NCI-H1930 (cell line): ENCODE measurements around the gene KXD1.
A peak's percentile ranks its signal among the peaks of the same experiment; 100 is the strongest.
"Not testable (repeated sequence)": the region's sequence is repeated elsewhere in the genome, so short reads cannot be mapped to it uniquely, and the experiment has no call there.

ENCODE experiments used
- DNase-seq, 2 experiments: peaks; one replicate each; lab custom pipeline; 2025; lab: John Stamatoyannopoulos, UW

The KXD1 gene

DNA sequence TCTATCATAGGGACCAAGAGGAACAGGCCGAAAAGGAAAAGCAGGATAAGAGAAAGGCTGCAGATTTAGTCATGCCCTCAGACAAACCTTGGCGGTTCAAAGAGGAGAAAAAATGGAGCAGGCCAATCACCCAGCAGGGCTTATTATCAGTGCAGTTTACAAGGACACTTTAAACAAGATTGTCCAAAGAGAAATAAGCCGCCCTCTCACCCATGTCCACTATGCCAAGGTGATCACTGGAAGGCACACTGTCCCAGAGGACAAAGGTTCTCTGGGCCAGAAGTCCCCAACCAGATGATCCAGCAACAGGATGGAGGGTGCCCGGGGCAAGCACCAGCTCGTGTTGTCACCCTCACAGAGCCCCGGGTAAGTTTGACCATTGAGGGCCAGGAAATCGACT lies 22.6 kb downstream of the KXD1 start:
- no peak for DNase-seq

DNA sequence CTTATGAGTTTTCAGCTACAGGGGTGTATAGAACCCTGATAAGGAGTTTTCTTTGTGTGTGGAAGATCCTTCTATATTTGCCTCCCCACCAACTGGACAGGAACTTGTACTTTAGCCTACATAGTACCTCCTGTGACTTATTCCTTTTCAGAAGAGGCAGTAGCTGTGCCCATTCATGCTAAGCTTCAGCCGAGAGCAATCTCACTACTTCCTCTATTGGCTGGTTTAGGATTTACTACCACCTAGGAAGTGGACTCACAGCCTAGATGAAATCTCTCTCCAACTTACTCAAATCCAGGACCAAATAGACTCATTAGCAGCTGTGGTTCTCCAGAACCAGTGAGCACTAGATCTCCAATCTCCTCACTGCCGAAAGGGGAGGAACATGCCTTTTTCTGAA lies 28.6 kb downstream of the KXD1 start:
- DNase-seq = no peak

GRCh38 chr19:18587561-18587960 lies 29.9 kb downstream of the KXD1 start:
- no peak for DNase-seq

DNA sequence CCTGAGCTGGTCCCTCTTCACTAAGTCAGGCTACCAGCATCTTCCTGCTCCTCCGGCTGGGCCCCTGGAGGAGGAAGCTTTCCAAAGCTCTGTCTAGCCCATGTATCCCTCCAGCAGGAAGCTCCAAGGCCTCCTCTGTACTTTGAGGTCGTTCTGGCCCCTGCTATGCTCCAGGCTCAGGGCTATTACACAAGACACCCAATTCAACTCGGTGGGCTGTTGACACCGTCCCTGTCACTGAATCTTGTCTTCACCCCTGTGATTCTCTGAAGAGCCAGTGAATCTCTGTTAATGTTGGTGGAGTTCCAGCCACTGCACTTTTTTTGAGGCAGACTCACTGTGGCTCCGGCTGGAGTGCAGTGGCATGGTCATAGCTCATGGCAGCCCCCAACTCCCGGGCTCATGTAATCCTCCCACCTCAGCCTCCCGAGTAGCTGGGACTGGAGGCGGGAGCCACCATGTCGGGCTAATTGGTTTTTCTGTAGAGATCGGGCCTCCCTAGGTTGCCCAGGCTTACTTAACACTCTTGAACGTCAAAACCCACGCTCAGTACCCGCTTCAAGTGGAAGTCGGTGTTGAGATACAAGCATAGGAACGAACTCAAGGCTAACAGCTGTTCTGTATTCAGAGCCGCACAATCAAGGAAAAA lies 30.4 kb downstream of the KXD1 start:
- DNase-seq = no peak

DNA sequence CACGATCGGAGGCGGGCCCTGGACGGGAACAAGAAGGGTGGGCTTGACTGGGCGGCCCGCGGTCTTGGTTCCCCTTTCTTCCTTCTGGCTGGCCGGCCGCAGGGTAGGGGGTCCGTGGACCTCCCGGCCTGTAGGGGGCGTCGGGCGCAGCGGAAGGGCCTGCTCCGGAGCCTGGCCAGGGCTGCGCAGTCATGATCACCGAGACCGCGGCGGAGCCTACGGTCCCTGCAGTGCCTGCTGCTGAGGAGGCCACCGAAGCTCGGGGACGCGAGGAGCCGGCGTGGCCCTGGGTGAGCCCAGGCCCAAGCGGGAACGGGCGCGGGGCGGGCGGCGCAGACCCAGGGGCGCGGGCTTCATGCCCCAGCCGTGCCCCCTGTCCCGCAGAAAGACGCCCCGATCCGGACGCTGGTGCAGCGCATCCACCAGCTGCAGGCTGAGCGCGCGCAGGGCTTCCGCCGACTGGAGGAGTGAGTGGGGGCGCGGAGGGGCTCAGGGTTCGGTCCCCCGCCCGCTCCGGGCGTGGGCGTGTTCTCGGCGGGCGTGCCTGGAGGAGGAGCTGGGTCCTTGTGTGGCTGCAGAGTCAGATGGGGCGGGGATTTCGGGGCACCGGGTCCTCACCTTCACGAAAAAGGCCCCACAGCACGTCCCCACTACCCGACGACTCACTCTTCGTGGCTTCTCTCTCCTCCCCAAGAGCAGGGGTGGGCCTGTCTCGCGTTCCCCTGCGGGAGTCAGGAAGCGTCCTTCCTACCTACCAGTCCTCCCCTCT lies 31.1 kb downstream of the KXD1 start, which contains the start of gene REX1BD:
REX1BD (plus strand) TSS at position 188 of the 769 bp plus-strand sequence; CDS start at position 192, 4 bp downstream.
- DNase-seq = peak; percentile 61 to 74

DNA sequence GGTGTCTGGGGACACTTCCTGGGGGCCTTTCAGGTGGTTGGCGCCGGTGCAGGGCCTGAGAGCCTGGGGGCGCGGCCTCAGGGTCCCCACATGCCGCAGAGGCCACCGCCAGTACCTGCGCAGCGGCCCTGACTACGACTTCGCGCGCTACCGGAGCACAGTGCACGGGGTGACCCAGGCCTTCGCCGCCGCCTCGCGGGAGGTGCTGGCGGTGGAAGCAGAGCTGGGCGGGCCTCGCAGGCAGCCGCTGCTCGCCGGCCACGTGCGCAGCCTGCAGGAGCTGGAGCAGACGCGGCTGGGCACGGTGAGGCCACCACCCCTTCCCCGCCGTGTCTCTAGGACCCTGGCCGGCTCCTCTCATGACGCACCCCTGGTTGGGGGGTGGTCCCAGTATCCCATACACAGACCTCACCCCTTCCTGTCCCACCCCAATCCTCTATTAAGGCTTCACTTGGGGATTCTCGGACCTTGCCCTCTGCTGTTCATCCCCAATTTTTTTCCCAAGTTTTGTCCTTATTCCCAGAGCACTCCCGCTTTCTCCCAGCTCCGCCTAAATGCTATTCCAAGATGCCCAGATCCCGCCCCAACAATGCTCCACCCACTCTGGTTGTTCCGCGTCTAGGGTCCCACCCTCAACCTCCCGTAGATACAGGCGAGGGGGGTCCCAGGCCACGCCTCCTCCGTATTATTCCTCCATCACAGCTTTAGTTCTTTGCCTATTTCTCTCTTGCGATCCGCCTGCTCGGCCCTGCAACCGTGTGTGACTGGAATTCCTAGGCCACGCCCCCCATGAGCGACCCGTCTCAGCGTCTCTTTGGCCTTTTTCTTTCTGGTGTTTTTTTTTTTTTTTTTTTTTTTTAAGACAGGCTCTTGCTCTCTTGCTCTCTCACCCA lies 32.0 kb downstream of the KXD1 start:
- peak; percentile 43 to 54 for DNase-seq

DNA sequence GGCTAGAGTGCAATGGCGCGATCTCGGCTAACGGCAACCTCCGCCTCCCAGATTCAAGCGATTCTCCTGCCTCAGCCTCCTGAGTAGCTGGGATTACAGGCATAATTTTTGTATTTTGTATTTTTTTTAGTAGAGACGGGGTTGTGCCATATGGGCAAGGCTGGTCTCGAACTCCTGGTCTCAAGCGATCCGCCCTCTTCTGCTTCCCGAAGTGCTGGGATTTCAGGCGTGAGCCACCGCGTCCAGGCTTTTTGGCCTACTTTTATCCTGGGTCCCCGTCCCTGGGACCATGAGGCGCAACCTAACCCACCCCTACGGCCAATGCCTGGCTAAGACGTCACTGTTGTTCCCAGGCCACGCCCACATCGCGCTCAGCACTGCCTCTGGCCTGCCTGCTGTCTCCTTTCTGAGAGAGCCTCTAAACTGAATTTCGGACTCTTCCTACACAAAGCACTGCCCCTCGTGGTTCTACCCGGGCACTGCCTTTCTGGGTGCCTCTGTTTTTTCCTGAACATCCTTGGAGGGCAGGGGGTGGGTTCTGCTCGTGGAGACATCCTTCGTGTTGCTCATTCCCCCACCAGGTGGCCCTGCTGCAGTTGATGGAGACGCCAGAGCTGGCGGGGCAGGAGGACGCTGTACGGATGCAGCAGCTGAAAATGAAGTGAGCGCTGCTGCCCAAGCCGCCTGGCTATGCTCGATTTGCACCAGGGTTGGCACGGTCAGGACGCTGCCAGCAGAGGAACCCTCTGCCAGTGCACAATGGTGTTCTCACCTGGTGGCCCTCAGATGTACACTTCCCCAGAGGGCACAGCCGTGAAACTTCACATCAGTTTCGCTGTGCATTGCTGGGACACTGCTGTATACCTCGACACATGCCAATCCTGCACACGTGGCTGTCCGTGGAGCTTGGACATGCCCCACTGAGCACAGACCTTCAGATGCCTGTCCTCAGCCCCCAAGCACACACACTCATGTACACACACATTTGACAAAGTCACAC lies 32.9 kb downstream of the KXD1 start:
- DNase-seq = peak; percentile 77 to 93

GRCh38 chr19:18591735-18592385 lies 34.2 kb downstream of the KXD1 start:
- no peak for DNase-seq

DNA sequence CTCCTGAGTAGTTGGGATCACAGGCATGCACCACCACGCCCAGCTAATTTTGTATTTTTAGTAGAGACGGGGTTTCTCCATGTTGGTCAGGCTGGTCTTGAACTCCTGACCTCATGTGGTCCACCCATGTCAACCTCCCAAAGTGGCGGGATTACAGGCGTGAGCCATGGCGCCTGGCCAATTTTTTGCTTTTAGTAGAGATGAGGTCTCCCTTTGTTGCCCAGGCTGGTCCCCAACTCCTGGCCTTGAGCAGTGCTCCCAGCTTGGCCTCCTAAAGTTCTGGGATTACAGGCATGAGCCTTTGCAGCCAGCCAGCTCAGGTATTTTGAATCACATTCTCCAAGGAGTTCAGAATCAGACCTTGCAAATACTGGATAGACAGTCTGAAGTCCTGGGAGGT lies 35.1 kb downstream of the KXD1 start:
- not testable (repeated sequence) for DNase-seq

GRCh38 chr19:18593367-18594095 lies 35.9 kb downstream of the KXD1 start:
- DNase-seq = no peak

DNA sequence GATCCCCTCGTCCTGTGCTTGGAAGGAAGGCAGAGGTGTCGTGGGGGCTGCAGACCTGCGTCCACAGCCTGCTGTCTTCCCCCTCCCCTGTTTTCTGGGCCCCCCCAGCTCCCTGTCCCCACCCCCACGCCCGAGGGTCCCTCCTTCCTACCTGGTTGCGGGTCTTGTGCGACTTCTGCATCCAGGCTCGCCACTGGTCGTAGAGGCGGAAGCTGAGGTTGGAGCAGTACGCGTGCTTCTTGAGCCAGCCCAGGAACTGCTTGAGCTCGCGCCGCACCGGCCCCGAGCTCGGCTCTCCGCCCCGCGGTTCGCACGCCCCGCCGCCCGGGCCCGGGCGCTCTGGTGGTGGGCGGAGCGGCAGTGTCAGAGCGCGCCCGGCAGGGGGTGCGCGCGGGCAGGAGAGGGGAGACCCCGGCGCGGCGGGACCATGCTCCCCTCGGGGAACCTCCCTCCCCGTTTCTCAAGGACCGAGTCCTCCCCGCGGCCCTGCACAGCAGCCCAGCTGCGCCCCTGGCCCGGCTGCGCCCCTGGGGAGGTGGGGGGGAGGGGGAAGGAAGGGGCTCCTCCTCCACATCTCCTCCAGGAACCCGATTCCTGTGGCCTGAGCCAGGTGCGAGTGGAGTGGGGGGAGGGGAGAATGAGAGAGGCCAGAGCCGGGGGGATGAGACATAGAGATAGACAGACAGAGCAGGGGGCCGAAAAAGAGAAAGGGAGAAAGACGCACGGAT lies 36.6 kb downstream of the KXD1 start:
- peak; percentile 45 to 49 for DNase-seq

DNA sequence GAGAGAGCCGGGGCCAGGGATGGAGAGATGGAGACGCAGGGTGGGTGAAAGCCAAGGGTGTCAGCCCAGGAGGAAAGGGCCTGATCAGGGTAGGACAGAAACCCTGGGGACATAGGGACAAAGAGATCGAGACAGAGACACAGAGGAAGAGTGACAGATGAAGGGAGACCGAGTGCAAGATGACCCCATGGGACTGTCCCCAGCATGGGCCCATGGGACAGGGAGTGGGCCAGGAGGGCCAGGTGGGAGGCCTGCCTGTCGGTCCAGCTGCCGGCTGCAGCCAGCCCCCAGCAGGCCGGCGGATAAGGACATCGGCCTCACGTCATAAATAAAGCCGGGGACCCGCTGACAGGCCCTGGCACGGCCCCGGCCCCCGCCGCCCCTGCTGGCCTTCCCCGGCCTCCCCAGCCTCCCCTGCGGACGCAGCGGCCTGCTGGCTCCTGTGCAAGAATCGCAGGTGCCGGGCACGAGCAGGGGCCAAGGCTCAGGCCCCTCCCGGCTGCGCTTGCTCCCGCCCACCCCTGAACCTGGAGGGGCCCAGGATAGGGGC lies 37.2 kb downstream of the KXD1 start:
- DNase-seq = no peak

GRCh38 chr19:18595475-18595874 lies 37.8 kb downstream of the KXD1 start:
- DNase-seq = no peak

DNA sequence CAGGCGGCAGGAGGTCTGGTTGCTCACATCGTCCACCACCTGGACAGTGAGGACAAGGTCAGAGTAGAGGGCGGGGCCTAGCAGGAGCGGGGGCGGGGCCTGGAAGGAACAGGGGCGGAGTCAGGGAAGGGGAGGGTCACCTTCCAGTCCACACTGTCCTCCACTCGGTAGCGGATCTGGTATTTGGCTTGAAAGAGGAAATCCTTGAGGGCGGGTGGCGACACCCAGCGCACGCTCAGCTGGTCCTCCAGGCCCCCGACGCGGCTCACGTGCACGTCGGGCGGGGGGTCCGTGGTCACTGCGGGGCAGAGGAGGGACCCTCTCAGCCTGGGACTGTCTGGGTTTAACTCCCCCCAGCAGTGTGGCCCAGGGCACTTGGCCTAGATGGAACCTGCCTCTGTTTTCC lies 39.1 kb downstream of the KXD1 start:
- DNase-seq = no peak

DNA sequence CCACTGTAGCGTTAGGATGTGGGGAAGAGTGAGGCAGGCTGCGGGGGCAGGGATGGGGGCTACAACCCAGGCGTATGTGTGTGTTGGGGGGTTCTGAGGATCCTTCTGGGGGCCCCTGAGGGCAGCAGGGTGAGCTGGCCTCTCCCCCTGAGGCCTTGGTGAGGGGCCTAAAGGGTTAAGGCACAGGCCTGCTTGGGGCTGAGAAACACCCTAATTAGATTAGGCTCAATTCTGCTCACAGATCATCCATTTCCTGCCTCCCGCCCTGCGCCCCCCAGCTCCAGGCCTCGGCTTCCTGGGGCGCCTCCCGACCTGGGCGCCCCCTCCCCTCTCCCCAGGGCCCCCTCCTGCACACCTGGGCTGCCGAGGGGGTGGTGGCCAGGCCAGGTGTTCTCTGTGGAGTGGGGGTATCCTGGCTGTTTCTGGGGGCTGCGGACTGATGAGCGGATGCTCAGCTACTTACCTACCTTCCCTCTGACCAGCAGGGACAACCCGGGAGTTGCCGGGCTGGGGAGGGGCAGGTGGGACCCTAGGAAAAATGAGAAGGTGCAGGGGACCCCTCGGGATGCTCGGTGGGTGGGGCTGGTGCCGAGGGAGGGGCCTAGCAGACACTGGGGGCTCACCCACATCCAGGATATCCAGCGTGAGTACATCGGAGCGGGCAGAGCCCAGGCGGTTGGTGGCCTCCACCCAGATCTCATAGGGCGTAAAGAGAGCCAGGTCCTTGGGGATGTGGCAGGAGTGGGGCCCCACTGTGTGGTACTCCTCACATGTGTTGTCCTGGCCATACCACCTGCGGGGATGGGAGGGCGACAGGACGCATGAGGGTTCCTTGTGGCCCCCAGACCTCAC lies 40.4 kb downstream of the KXD1 start:
- DNase-seq = no peak

DNA sequence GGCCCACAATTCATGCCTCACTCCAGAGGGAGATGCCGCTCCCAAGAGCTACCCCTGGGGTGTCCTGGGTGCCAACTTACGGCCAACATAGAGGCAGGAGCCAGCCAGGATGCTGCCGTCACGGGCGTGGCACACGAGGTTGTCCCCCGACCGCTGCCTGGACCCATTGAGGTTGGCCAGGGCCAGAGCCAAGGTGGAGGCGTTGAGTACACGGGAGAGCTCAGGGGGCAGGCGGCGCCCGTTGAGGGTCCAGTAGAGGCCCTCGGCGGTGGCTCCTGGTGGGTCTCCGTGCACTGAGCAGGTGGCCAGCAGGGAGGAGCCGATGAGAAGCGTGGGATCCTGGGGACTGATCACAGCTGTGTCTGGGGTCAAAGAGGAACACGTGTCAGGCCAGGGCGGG lies 41.8 kb downstream of the KXD1 start:
- no peak for DNase-seq

GRCh38 chr19:18600692-18601397 lies 43.2 kb downstream of the KXD1 start:
- not testable (repeated sequence) for DNase-seq
